A673 (cell line): ENCODE measurements around the gene RASAL2.

Source experiments
- CTCF ChIP-seq: fragments of 300-800, 200-600 bp; sonication (generic); conservative IDR thresholded peaks from 2 replicates; pipeline ENCODE4 v1.5.1; 2017; ENCODE audit warnings: low read depth, mild to moderate bottlenecking, antibody characterized with exemption, low read length, moderate library complexity, mixed read lengths
- EZH2 ChIP-seq: fragments of 200-600 bp; sonication (generic); IDR thresholded peaks from 2 replicates; pipeline ENCODE4 v1.6.1; 2017; ENCODE audit warnings: borderline replicate concordance, low read depth, mild to moderate bottlenecking, mixed read lengths, antibody characterized with exemption, low read length; ENCODE audit not compliant: poor library complexity, severe bottlenecking

- no peak for TF ChIP-seq CTCF
- TF ChIP-seq EZH2 = no peak
Observed at GRCh38 chr1:178120088-178120487, 26.2 kb downstream of the RASAL2 start.
